Neuronal stem cell (in vitro differentiated cells): ENCODE data around the gene HPS5.
A peak's percentile ranks its signal among the peaks of the same experiment; 100 is the strongest.
"Not testable (repeated sequence)": the region's sequence is repeated elsewhere in the genome, so short reads cannot be mapped to it uniquely, and the experiment has no call there.

Source experiments
- DNase-seq: peaks from one replicate; pipeline ENCODE4 v3.0.0-alpha.2; 2013; ENCODE audit warnings: low spot score
- H2AFZ ChIP-seq: one replicate; pipeline ENCODE4 v1.6.1; 2013; ENCODE audit warnings: mild to moderate bottlenecking, low read length, inconsistent platforms
- H2AK5ac ChIP-seq: 2 replicates; pipeline ENCODE4 v1.6.1; 2013; ENCODE audit warnings: low read depth, mild to moderate bottlenecking, inconsistent platforms, low read length, moderate library complexity, mixed read lengths
- H2BK120ac ChIP-seq: 2 replicates; pipeline ENCODE4 v1.6.1; 2013; ENCODE audit warnings: low read depth, mild to moderate bottlenecking, inconsistent platforms, low read length, moderate library complexity, mixed read lengths
- H2BK12ac ChIP-seq: one replicate; pipeline ENCODE4 v1.6.1; 2013; ENCODE audit warnings: low read length, inconsistent platforms
- H2BK15ac ChIP-seq: 2 replicates; pipeline ENCODE4 v1.6.1; 2013; ENCODE audit warnings: mild to moderate bottlenecking, low read length, inconsistent platforms, mixed read lengths
- H2BK5ac ChIP-seq: one replicate; pipeline ENCODE4 v1.6.1; 2013; ENCODE audit warnings: inconsistent platforms, mild to moderate bottlenecking, low read length, moderate library complexity
- H3K14ac ChIP-seq: one replicate; pipeline ENCODE4 v1.6.1; 2013; ENCODE audit warnings: low read length, inconsistent platforms
- H3K18ac ChIP-seq: 2 replicates; pipeline ENCODE4 v1.6.1; 2013; ENCODE audit warnings: low read length, inconsistent platforms
- H3K23ac ChIP-seq: 2 replicates; pipeline ENCODE4 v1.6.1; 2013; ENCODE audit warnings: low read depth, mild to moderate bottlenecking, mixed read lengths, low read length, inconsistent platforms; ENCODE audit not compliant: poor library complexity
- H3K27ac ChIP-seq: replicated peaks from 3 replicates; pipeline ENCODE4 v1.5.1; 2013; ENCODE audit warnings: low read length, inconsistent platforms
- H3K27me3 ChIP-seq, 3 experiments: 2 replicates each; pipeline ENCODE4 v1.6.1; 2013; ENCODE audit warnings: low read length in 3 of 3, mild to moderate bottlenecking in 2 of 3, inconsistent platforms in 1 of 3, low read depth in 1 of 3, mixed read lengths in 1 of 3, moderate library complexity in 1 of 3; ENCODE audit not compliant: control insufficient read depth in 3 of 3, insufficient read depth in 3 of 3
- H3K36me3 ChIP-seq, 2 donors: replicated peaks in 1 of 2; 2 replicates each; pipeline ENCODE4 v1.6.1; 2013; ENCODE audit warnings: low read length in 2 of 2; ENCODE audit not compliant: control insufficient read depth in 2 of 2, insufficient read depth in 2 of 2
- H3K4ac ChIP-seq: 2 replicates; pipeline ENCODE4 v1.6.1; 2013; ENCODE audit warnings: inconsistent platforms, mild to moderate bottlenecking, low read length, moderate library complexity
- H3K4me1 ChIP-seq, 2 donors: 1 replicate in 1 of 2; 2 replicates in 1 of 2; pipeline ENCODE4 v1.6.1; 2013; ENCODE audit warnings: low read length in 2 of 2, low read depth in 1 of 2; ENCODE audit not compliant: control insufficient read depth in 2 of 2, insufficient read depth in 1 of 2
- H3K4me2 ChIP-seq: one replicate; pipeline ENCODE4 v1.6.1; 2013; ENCODE audit warnings: mild to moderate bottlenecking, low read length, inconsistent platforms; ENCODE audit not compliant: insufficient read depth, poor library complexity, severe bottlenecking
- H3K4me3 ChIP-seq, 2 donors: 2 replicates each; pipeline ENCODE4 v1.5.1; 2013; ENCODE audit warnings: low read length in 2 of 2, mild to moderate bottlenecking in 2 of 2, inconsistent platforms in 1 of 2, moderate library complexity in 1 of 2
- H3K79me1 ChIP-seq: one replicate; pipeline ENCODE4 v1.6.1; 2013; ENCODE audit warnings: low read depth, mild to moderate bottlenecking, inconsistent platforms, low read length, moderate library complexity
- H3K9ac ChIP-seq: one replicate; pipeline ENCODE4 v1.6.1; 2013; ENCODE audit warnings: mild to moderate bottlenecking, low read depth, low read length, inconsistent platforms; ENCODE audit not compliant: poor library complexity
- H3K9me3 ChIP-seq, 2 donors: replicated peaks in 1 of 2; 2 replicates each; pipeline versions ENCODE3 to v1.6.1; 2013; ENCODE audit warnings: low read length in 2 of 2, mild to moderate bottlenecking in 2 of 2, inconsistent platforms in 1 of 2, low read depth in 1 of 2, mixed read lengths in 1 of 2, moderate library complexity in 1 of 2; ENCODE audit not compliant: control insufficient read depth in 2 of 2, insufficient read depth in 1 of 2
- H4K8ac ChIP-seq: one replicate; pipeline ENCODE4 v1.6.1; 2013; ENCODE audit warnings: low read depth, mild to moderate bottlenecking, inconsistent platforms, low read length, moderate library complexity
- H4K91ac ChIP-seq: one replicate; pipeline ENCODE4 v1.6.1; 2013; ENCODE audit warnings: low read length, low read depth, mild to moderate bottlenecking, inconsistent platforms; ENCODE audit not compliant: poor library complexity
- WGBS, 2 donors: extraction: QIAGEN DNeasy Blood & Tissue Kit; methylation state at CpG; one replicate each; pipeline ENCODE4 v1.1.7; 2013; ENCODE audit warnings: missing lambda C conversion rate in 2 of 2, mixed read lengths in 1 of 2; ENCODE audit not compliant: insufficient read length in 2 of 2, insufficient replicate concordance in 1 of 2; ENCODE audit errors: extremely low coverage in 2 of 2; 5-methylcytosine and 5-hydroxymethylcytosine counted together

Gene HPS5

DNA sequence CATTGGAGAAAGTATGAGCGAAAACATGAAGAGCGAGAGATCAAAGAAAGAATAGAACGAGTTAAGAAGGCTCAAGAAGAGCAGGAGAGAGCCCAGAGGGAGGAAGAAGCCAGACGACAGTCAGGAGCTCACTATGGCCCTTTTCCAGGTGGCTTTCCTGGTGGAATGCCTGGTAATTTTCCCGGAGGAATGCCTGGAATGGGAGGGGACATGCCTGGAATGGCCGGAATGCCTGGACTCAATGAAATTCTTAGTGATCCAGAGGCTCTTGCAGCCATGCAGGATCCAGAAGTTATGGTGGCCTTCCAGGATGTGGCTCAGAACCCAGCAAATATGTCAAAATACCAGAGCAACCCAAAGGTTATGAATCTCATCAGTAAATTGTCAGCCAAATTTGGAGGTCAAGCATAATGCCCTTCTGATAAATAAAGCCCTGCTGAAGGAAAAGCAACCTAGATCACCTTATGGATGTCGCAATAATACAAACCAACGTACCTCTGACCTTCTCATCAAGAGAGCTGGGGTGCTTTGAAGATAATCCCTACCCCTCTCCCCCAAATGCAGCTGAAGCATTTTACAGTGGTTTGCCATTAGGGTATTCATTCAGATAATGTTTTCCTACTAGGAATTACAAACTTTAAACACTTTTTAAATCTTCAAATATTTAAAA, 59.1 kb downstream of the HPS5 start:
- H3K79me1 ChIP-seq, H3K4me2 ChIP-seq, H2BK15ac ChIP-seq, H3K9ac ChIP-seq, DNase-seq, H4K8ac ChIP-seq, H3K4me1 ChIP-seq, H3K4ac ChIP-seq, H3K14ac ChIP-seq, H3K36me3 ChIP-seq, H2BK5ac ChIP-seq, H2AK5ac ChIP-seq, H3K27ac ChIP-seq, H3K23ac ChIP-seq, H2BK12ac ChIP-seq, H2BK120ac ChIP-seq, H3K9me3 ChIP-seq, H3K4me3 ChIP-seq, H2AFZ ChIP-seq, H3K18ac ChIP-seq, H4K91ac ChIP-seq, H3K27me3 ChIP-seq: not testable (repeated sequence)
- no CpG with 5 or more reads among the region's 8 CpGs for whole genome bisulfite sequencing, 2 donors

GRCh38 chr11:18261721-18262120, 60.2 kb downstream of the HPS5 start:
- Histone ChIP-seq H4K91ac (no peak overlapping the region), H2BK5ac (no peak overlapping the region), H3K14ac (no peak overlapping the region), H2BK15ac (no peak overlapping the region), H3K4me3 (no peak overlapping the region), H3K27ac (no peak overlapping the region), H2AFZ (no peak overlapping the region), H3K23ac (no peak overlapping the region), H2BK120ac (no peak overlapping the region), H2AK5ac (no peak overlapping the region), H3K4ac (no peak overlapping the region), H3K4me1 (peaks cover 0 to 2% of the 10 kb centered on the region in 2 donors), H3K9me3 (no peaks in the 10 kb centered on the region), H3K27me3 (no peaks in the 10 kb centered on the region), H2BK12ac (no peak overlapping the region), H3K79me1 (no peaks in the 10 kb centered on the region), H3K18ac (no peak overlapping the region), H3K4me2 (no peak overlapping the region), H3K36me3 (no peaks in the 10 kb centered on the region), H4K8ac (no peak overlapping the region), H3K9ac (no peak overlapping the region)
- no peak for DNase-seq
- no CpG with 5 or more reads among the region's 14 CpGs for WGBS, 2 donors

- H3K79me1 ChIP-seq, result no peaks in the 10 kb centered on the region
- no peaks in the 10 kb centered on the region for H3K36me3 ChIP-seq
- H4K8ac ChIP-seq, result no peak overlapping the region
- no peak overlapping the region for H3K9ac ChIP-seq
- no peak overlapping the region for H3K4ac ChIP-seq
- H3K4me3 ChIP-seq, result no peak overlapping the region
- no peak overlapping the region for H2BK12ac ChIP-seq
- H3K4me1 ChIP-seq, result peaks cover 0 to 2% of the 10 kb centered on the region in 2 donors
- no peak overlapping the region for H2BK15ac ChIP-seq
- no peaks in the 10 kb centered on the region for H3K27me3 ChIP-seq
- no peak overlapping the region for H2BK120ac ChIP-seq
- H3K27ac ChIP-seq, result no peak overlapping the region
- H2AFZ ChIP-seq, result no peak overlapping the region
- DNase-seq, result no peak
- H3K4me2 ChIP-seq, result no peak overlapping the region
- no peak overlapping the region for H2AK5ac ChIP-seq
- H3K18ac ChIP-seq, result no peak overlapping the region
- no peak overlapping the region for H4K91ac ChIP-seq
- H3K9me3 ChIP-seq, result no peaks in the 10 kb centered on the region
- H3K23ac ChIP-seq, result no peak overlapping the region
- no peak overlapping the region for H2BK5ac ChIP-seq
- no peak overlapping the region for H3K14ac ChIP-seq
Measured at GRCh38 chr11:18259259-18259658, 62.7 kb downstream of the HPS5 start.

- no peak overlapping the region for H2BK12ac ChIP-seq
- H4K8ac ChIP-seq, result no peak overlapping the region
- H3K18ac ChIP-seq, result no peak overlapping the region
- H3K9ac ChIP-seq, result no peak overlapping the region
- peak overlapping the region; percentile 34 for H3K23ac ChIP-seq
- no peak overlapping the region for H3K4me2 ChIP-seq
- no CpG with 5 or more reads among the region's 2 CpGs for WGBS, 2 donors
- H3K27me3 ChIP-seq, result no peaks in the 10 kb centered on the region
- H2AFZ ChIP-seq, result no peak overlapping the region
- no peaks in the 10 kb centered on the region for H3K79me1 ChIP-seq
- no peak overlapping the region for H3K27ac ChIP-seq
- no peak overlapping the region for H3K4me3 ChIP-seq
- no peak overlapping the region for H2BK15ac ChIP-seq
- H3K4ac ChIP-seq, result no peak overlapping the region
- H3K36me3 ChIP-seq, result no peaks in the 10 kb centered on the region
- no peaks in the 10 kb centered on the region for H3K4me1 ChIP-seq
- no peak overlapping the region for H2BK120ac ChIP-seq
- H4K91ac ChIP-seq, result no peak overlapping the region
- H3K9me3 ChIP-seq, result no peaks in the 10 kb centered on the region
- H3K14ac ChIP-seq, result no peak overlapping the region
- no peak overlapping the region for H2BK5ac ChIP-seq
- DNase-seq, result no peak
- no peak overlapping the region for H2AK5ac ChIP-seq
Measured at GRCh38 chr11:18254781-18255361, 67.1 kb downstream of the HPS5 start.
